Lung (tissue), 12 donors: ENCODE data around the gene GPC5. TPM values are rescaled to one million over a fixed set of nuclear protein-coding genes. Genes with fewer than 3 reads are reported as not detected.
"Not testable (repeated sequence)": the region's sequence is repeated elsewhere in the genome, so short reads cannot be mapped to it uniquely, and the experiment has no call there.

ENCODE experiments used
- ATAC-seq: fragments of 200-7000 bp; cut with Tn5 transposase; one replicate; pipeline ENCODE4 v1.9.1; 2020; ENCODE audit warnings: moderate number of reproducible peaks; ENCODE audit not compliant: insufficient read depth, low FRiP score
- DNase-seq, 3 donors: peaks; one replicate each; pipeline ENCODE4 v3.0.0-alpha.2; 2013 to 2017
- H3K27ac ChIP-seq, 2 donors: one replicate each; pipeline ENCODE4 v1.5.1; 2013; ENCODE audit warnings: mild to moderate bottlenecking in 2 of 2, moderate library complexity in 2 of 2, control low read depth in 1 of 2, inconsistent platforms in 1 of 2, low read depth in 1 of 2, low read length in 1 of 2
- H3K27me3 ChIP-seq, 3 donors: one replicate each; pipeline ENCODE4 v1.5.1; 2013; ENCODE audit warnings: low read length in 2 of 3; ENCODE audit not compliant: control insufficient read depth in 3 of 3, insufficient read depth in 3 of 3
- H3K36me3 ChIP-seq, 4 donors: one replicate each; pipeline ENCODE4 v1.5.1; 2013; ENCODE audit warnings: low read length in 4 of 4, mild to moderate bottlenecking in 1 of 4, moderate library complexity in 1 of 4; ENCODE audit not compliant: control insufficient read depth in 4 of 4, insufficient read depth in 4 of 4
- H3K4me1 ChIP-seq, 5 donors: one replicate each; pipeline ENCODE4 v1.5.1; 2013; ENCODE audit warnings: low read length in 5 of 5, mild to moderate bottlenecking in 2 of 5, moderate library complexity in 1 of 5; ENCODE audit not compliant: control insufficient read depth in 5 of 5, insufficient read depth in 5 of 5
- H3K4me3 ChIP-seq: one replicate; pipeline ENCODE4 v1.5.1; 2013; ENCODE audit warnings: mild to moderate bottlenecking, control low read depth, moderate library complexity
- H3K9ac ChIP-seq, 2 donors: one replicate each; pipeline ENCODE4 v1.5.1; 2013; ENCODE audit warnings: low read length in 2 of 2, control low read depth in 1 of 2; ENCODE audit not compliant: insufficient read depth in 1 of 2
- H3K9me3 ChIP-seq, 4 donors: one replicate each; pipeline ENCODE4 v1.5.1; 2013; ENCODE audit warnings: low read length in 3 of 4, mild to moderate bottlenecking in 1 of 4, moderate library complexity in 1 of 4; ENCODE audit not compliant: control insufficient read depth in 4 of 4, insufficient read depth in 3 of 4
- CTCF ChIP-seq: IDR thresholded peaks from 2 replicates; pipeline ENCODE4 v1.5.1; 2012; ENCODE audit warnings: mild to moderate bottlenecking; ENCODE audit errors: control extremely low read depth, extremely low read depth
- WGBS, 2 donors: extraction: QIAGEN DNeasy Blood & Tissue Kit; methylation state at CpG; one replicate each; pipeline ENCODE4 v1.1.7; 2013; 5-methylcytosine and 5-hydroxymethylcytosine counted together
- polyA plus RNA-seq, 2 donors: library from polyadenylated mRNA; stranded (reverse); fragments of 200-250 nt; gene quantifications; one replicate each; pipeline ENCODE4 v1.2.1, GENCODE V29; 2013
- total RNA-seq, 2 donors: library from RNA; depleted of rRNA in 1 of 2; stranded (reverse); fragments of >200 nt in 1 of 2; gene quantifications; one replicate each; pipeline ENCODE4 v1.2.1, GENCODE V29; 2014 to 2021
- donor health status: control.
- donor health status: control.
- donor health status: Bipolar disorder and iron deficiency.
- donor health status: healthy.
- donor health status: DM: yes; HTN: yes; CAD: no.

The GPC5 gene
- total and polyA plus RNA-seq, 4 donors: 0.55 to 37.3 (median 4.4) TPM

- Histone ChIP-seq H3K9me3 (no peaks in the 10 kb centered on the region), H3K27ac (no peak overlapping the region), H3K4me3 (no peak overlapping the region), H3K9ac (no peak overlapping the region), H3K36me3 (no peaks in the 10 kb centered on the region), H3K4me1 (no peaks in the 10 kb centered on the region), H3K27me3 (no peaks in the 10 kb centered on the region)
- no peak for DNase-seq
- WGBS, 2 donors: 88% methylated on average over 6 of the region's 6 CpGs
- no peak for TF ChIP-seq CTCF
- ATAC-seq: no peak
These were observed 1137.0 kb downstream of the GPC5 start for GRCh38 chr13:92535222-92536006.

GRCh38 chr13:92537471-92537870, 1139.0 kb downstream of the GPC5 start:
- ATAC-seq (no peak), DNase-seq (no peak)
- no peaks in the 10 kb centered on the region for H3K4me1 ChIP-seq
- no peaks in the 10 kb centered on the region for H3K27me3 ChIP-seq
- no peak for TF ChIP-seq CTCF
- no peaks in the 10 kb centered on the region for H3K9me3 ChIP-seq
- WGBS, 2 donors: 63 to 78% methylated on average over 2 of the region's 2 CpGs
- no peak overlapping the region for H3K27ac ChIP-seq
- no peaks in the 10 kb centered on the region for H3K36me3 ChIP-seq
- H3K9ac ChIP-seq: no peak overlapping the region
- H3K4me3 ChIP-seq: no peak overlapping the region

GRCh38 chr13:92538164-92538563, 1139.7 kb downstream of the GPC5 start:
- Histone ChIP-seq H3K4me1 (no peaks in the 10 kb centered on the region), H3K4me3 (no peak overlapping the region), H3K27me3 (no peaks in the 10 kb centered on the region), H3K9ac (no peak overlapping the region), H3K36me3 (no peaks in the 10 kb centered on the region), H3K9me3 (no peaks in the 10 kb centered on the region), H3K27ac (no peak overlapping the region)
- ATAC-seq: no peak
- no peak for TF ChIP-seq CTCF
- DNase-seq: no peak
- WGBS, 2 donors: 85 to 87% methylated on average over 3 of the region's 3 CpGs

GRCh38 chr13:92539148-92539547, 1140.7 kb downstream of the GPC5 start:
- ATAC-seq, H3K27me3 ChIP-seq, H3K4me1 ChIP-seq, H3K9me3 ChIP-seq, H3K36me3 ChIP-seq, DNase-seq, H3K27ac ChIP-seq, H3K9ac ChIP-seq, H3K4me3 ChIP-seq: not testable (repeated sequence)
- WGBS, 2 donors: 96% methylated on average over 4 of the region's 4 CpGs
